T1000 (cell line): ENCODE measurements around the gene DRD3.

Experiments used
- DNase-seq: peaks from one replicate; lab custom pipeline; 2025; ENCODE audit warnings: mixed read lengths; lab: John Stamatoyannopoulos, UW

The DRD3 gene

GRCh38 chr3:114179575-114179974 is 723 bp upstream of the DRD3 start:
- no peak for DNase-seq

GRCh38 chr3:114176890-114177289 is 2.0 kb downstream of the DRD3 start:
- DNase-seq, result no peak

- no peak for DNase-seq
Observed at GRCh38 chr3:114176487-114176886, 2.4 kb downstream of the DRD3 start.

- DNase-seq, result no peak
Observed at GRCh38 chr3:114175204-114175987, 3.5 kb downstream of the DRD3 start.

GRCh38 chr3:114171677-114172076 is 7.2 kb downstream of the DRD3 start:
- no peak for DNase-seq

- no peak for DNase-seq
Observed at GRCh38 chr3:114168150-114168549, 10.7 kb downstream of the DRD3 start.

- DNase-seq, result no peak
Observed at GRCh38 chr3:114157321-114157720, 21.5 kb downstream of the DRD3 start.

- DNase-seq, result no peak
Observed at GRCh38 chr3:114155370-114155821, 23.5 kb downstream of the DRD3 start.

GRCh38 chr3:114154321-114154821 is 24.5 kb downstream of the DRD3 start:
- DNase-seq, result no peak

- peak; percentile 75 for DNase-seq
Observed at GRCh38 chr3:114152519-114153151, 26.2 kb downstream of the DRD3 start.

GRCh38 chr3:114151091-114151490 is 27.8 kb downstream of the DRD3 start:
- DNase-seq, result no peak

- DNase-seq, result no peak
Observed at GRCh38 chr3:114147251-114147650, 31.6 kb downstream of the DRD3 start.

- peak; percentile 28 for DNase-seq
Observed at GRCh38 chr3:114144909-114145688, 33.8 kb downstream of the DRD3 start.

- DNase-seq, result no peak
Observed at GRCh38 chr3:114143817-114144216, 35.0 kb downstream of the DRD3 start.

- DNase-seq, result no peak
Observed at GRCh38 chr3:114139836-114140235, 39.0 kb downstream of the DRD3 start.

- no peak for DNase-seq
Observed at GRCh38 chr3:114133947-114134346, 44.9 kb downstream of the DRD3 start.

GRCh38 chr3:114132500-114132899 is 46.4 kb downstream of the DRD3 start:
- DNase-seq, result no peak

- no peak for DNase-seq
Observed at GRCh38 chr3:114128826-114129225, 50.0 kb downstream of the DRD3 start.

GRCh38 chr3:114128231-114128630 is 50.6 kb downstream of the DRD3 start:
- DNase-seq, result no peak

- DNase-seq, result no peak
Observed at GRCh38 chr3:114127517-114127916, 51.3 kb downstream of the DRD3 start.

GRCh38 chr3:114126461-114126860 is 52.4 kb downstream of the DRD3 start:
- DNase-seq, result no peak

- DNase-seq, result no peak
Observed at GRCh38 chr3:114122027-114122709, 56.7 kb downstream of the DRD3 start.
